H9 (cell line): ENCODE data around the gene ILDR2. TPM values are rescaled to one million over a fixed set of nuclear protein-coding genes. Genes with fewer than 3 reads are reported as not detected.

Source experiments
- DNase-seq: peaks from one replicate; pipeline ENCODE4 v3.0.0-alpha.2; 2017
- H2AFZ ChIP-seq: one replicate; pipeline ENCODE4 v1.6.1; 2013; ENCODE audit warnings: mild to moderate bottlenecking, low read length, control low read depth, moderate library complexity
- H2AK5ac ChIP-seq: 2 replicates; pipeline ENCODE4 v1.6.1; 2013; ENCODE audit warnings: low read length, control low read depth, mixed read lengths; ENCODE audit not compliant: insufficient read length
- H2BK120ac ChIP-seq: one replicate; pipeline ENCODE4 v1.6.1; 2013; ENCODE audit warnings: low read depth, mild to moderate bottlenecking, low read length, control low read depth, inconsistent platforms; ENCODE audit not compliant: poor library complexity, severe bottlenecking
- H2BK12ac ChIP-seq: 2 replicates; pipeline ENCODE4 v1.6.1; 2013; ENCODE audit warnings: low read length, control low read depth, mixed read lengths, low read depth; ENCODE audit not compliant: insufficient read length
- H2BK15ac ChIP-seq: 2 replicates; pipeline ENCODE4 v1.6.1; 2013; ENCODE audit warnings: low read depth, low read length, control low read depth
- H2BK20ac ChIP-seq: one replicate; pipeline ENCODE4 v1.6.1; 2013; ENCODE audit warnings: low read depth, mild to moderate bottlenecking, low read length, control low read depth, inconsistent platforms; ENCODE audit not compliant: poor library complexity, severe bottlenecking
- H2BK5ac ChIP-seq: 2 replicates; pipeline ENCODE4 v1.6.1; 2013; ENCODE audit warnings: low read length, control low read depth, mixed read lengths; ENCODE audit not compliant: insufficient read length
- H3K14ac ChIP-seq: 2 replicates; pipeline ENCODE4 v1.6.1; 2013; ENCODE audit warnings: low read length, control low read depth; ENCODE audit not compliant: insufficient read depth
- H3K18ac ChIP-seq: 2 replicates; pipeline ENCODE4 v1.6.1; 2013; ENCODE audit warnings: low read depth, mild to moderate bottlenecking, mixed read lengths, low read length, control low read depth; ENCODE audit not compliant: insufficient read length
- H3K23ac ChIP-seq: 2 replicates; pipeline ENCODE4 v1.6.1; 2013; ENCODE audit warnings: low read length, control low read depth, mixed read lengths, low read depth; ENCODE audit not compliant: insufficient read length
- H3K23me2 ChIP-seq: 2 replicates; pipeline ENCODE4 v1.6.1; 2013; ENCODE audit warnings: low read depth, mild to moderate bottlenecking, mixed read lengths, low read length, control low read depth; ENCODE audit not compliant: insufficient read length, poor library complexity, severe bottlenecking
- H3K27ac ChIP-seq: 2 replicates; pipeline ENCODE4 v1.5.1; 2013; ENCODE audit warnings: low read length, control low read depth, mixed read lengths, low read depth; ENCODE audit not compliant: insufficient read length
- H3K27me3 ChIP-seq: 2 replicates; pipeline ENCODE4 v1.6.1; 2013; ENCODE audit warnings: low read length, control low read depth, inconsistent platforms; ENCODE audit not compliant: insufficient read depth
- H3K4ac ChIP-seq: 2 replicates; pipeline ENCODE4 v1.6.1; 2013; ENCODE audit warnings: low read depth, mild to moderate bottlenecking, control low read depth, inconsistent platforms, low read length, moderate library complexity
- H3K4me1 ChIP-seq: 2 replicates; pipeline ENCODE4 v1.6.1; 2013; ENCODE audit warnings: low read length, control low read depth, inconsistent platforms; ENCODE audit not compliant: insufficient read depth
- H3K4me2 ChIP-seq: 2 replicates; pipeline ENCODE4 v1.6.1; 2013; ENCODE audit warnings: low read length, control low read depth, mixed read lengths; ENCODE audit not compliant: insufficient read length, insufficient read depth
- H3K56ac ChIP-seq: 2 replicates; pipeline ENCODE4 v1.6.1; 2013; ENCODE audit warnings: low read depth, mild to moderate bottlenecking, mixed read lengths, low read length, control low read depth; ENCODE audit not compliant: insufficient read length
- H3K79me1 ChIP-seq: 2 replicates; pipeline ENCODE4 v1.6.1; 2013; ENCODE audit warnings: low read depth, mild to moderate bottlenecking, moderate library complexity, low read length, control low read depth, inconsistent platforms; ENCODE audit not compliant: insufficient read depth, poor library complexity, severe bottlenecking
- H3K79me2 ChIP-seq: 2 replicates; pipeline ENCODE4 v1.6.1; 2013; ENCODE audit warnings: low read length, control low read depth, inconsistent platforms; ENCODE audit not compliant: insufficient read depth
- H3K9ac ChIP-seq: 2 replicates; pipeline ENCODE4 v1.6.1; 2013; ENCODE audit warnings: low read length, control low read depth, mixed read lengths; ENCODE audit not compliant: insufficient read length; ENCODE audit errors: extremely low read depth
- H3K9me3 ChIP-seq: one replicate; pipeline ENCODE4 v1.6.1; 2013; ENCODE audit warnings: low read depth, low read length, inconsistent platforms; ENCODE audit not compliant: control insufficient read depth
- H3T11ph ChIP-seq: one replicate; pipeline ENCODE4 v1.6.1; 2013; ENCODE audit warnings: mild to moderate bottlenecking, low read length, control low read depth, inconsistent platforms
- H4K20me1 ChIP-seq: one replicate; pipeline ENCODE4 v1.6.1; 2013; ENCODE audit not compliant: control insufficient read depth, insufficient read length, insufficient read depth
- H4K5ac ChIP-seq: 2 replicates; pipeline ENCODE4 v1.6.1; 2013; ENCODE audit warnings: low read depth, mild to moderate bottlenecking, mixed read lengths, low read length, control low read depth; ENCODE audit not compliant: insufficient read length
- H4K8ac ChIP-seq: replicated peaks from 2 replicates; pipeline ENCODE4 v1.6.1; 2013; ENCODE audit warnings: low read length, control low read depth, mixed read lengths, low read depth; ENCODE audit not compliant: insufficient read length
- H4K91ac ChIP-seq: 2 replicates; pipeline ENCODE4 v1.6.1; 2013; ENCODE audit warnings: low read depth, mild to moderate bottlenecking, moderate library complexity, mixed read lengths, low read length, control low read depth; ENCODE audit not compliant: insufficient read length
- H3K27ac Mint-ChIP-seq, 3 experiments: 2 replicates in 2 of 3; 3 replicates in 1 of 3; pipeline ENCODE4 v1.8.0; 2020 to 2021; ENCODE audit warnings: mixed read lengths in 3 of 3, mild to moderate bottlenecking in 1 of 3, moderate library complexity in 1 of 3
- H3K27me3 Mint-ChIP-seq: 2 replicates; pipeline ENCODE4 v1.8.0; 2021; ENCODE audit warnings: low read depth, mild to moderate bottlenecking, moderate library complexity, mixed read lengths
- H3K36me3 Mint-ChIP-seq, 3 experiments: 2 replicates in 2 of 3; 3 replicates in 1 of 3; pipeline ENCODE4 v1.8.0; 2020 to 2021; ENCODE audit warnings: low read depth in 3 of 3, mixed read lengths in 3 of 3; ENCODE audit not compliant: insufficient read depth in 1 of 3
- H3K4me1 Mint-ChIP-seq, 2 experiments: 2 replicates each; pipeline ENCODE4 v1.8.0; 2020; ENCODE audit warnings: mixed read lengths in 2 of 2
- H3K4me3 Mint-ChIP-seq, 2 experiments: 2 replicates in 1 of 2; 3 replicates in 1 of 2; pipeline ENCODE4 v1.8.0; 2020 to 2021; ENCODE audit warnings: mild to moderate bottlenecking in 2 of 2, mixed read lengths in 2 of 2, moderate library complexity in 1 of 2
- H3K9me3 Mint-ChIP-seq, 2 experiments: 2 replicates in 1 of 2; 3 replicates in 1 of 2; pipeline ENCODE4 v1.8.0; 2020; ENCODE audit warnings: mild to moderate bottlenecking in 2 of 2, mixed read lengths in 2 of 2, moderate library complexity in 1 of 2
- WGBS: extraction: QIAGEN DNeasy Blood & Tissue Kit; methylation state at CpG from one replicate; pipeline ENCODE4 v1.1.7; 2013; ENCODE audit warnings: missing lambda C conversion rate, low lambda C conversion rate, mixed read lengths; ENCODE audit not compliant: insufficient read length; ENCODE audit errors: extremely low coverage; 5-methylcytosine and 5-hydroxymethylcytosine counted together
- total RNA-seq: library from RNA; stranded (reverse); gene quantifications from 2 replicates; pipeline ENCODE4 v1.2.1, GENCODE V29; 2021
- TF ChIP-seq, protein P1 (sequence below): fragments of 200-600 bp; sonication (generic); conservative IDR thresholded peaks from 3 replicates; pipeline ENCODE4 v1.8.0; 2021; ENCODE audit warnings: antibody characterized with exemption, mild to moderate bottlenecking

Gene ILDR2
- total RNA-seq, 1 experiment from 2014 or later, result 1.1 TPM

GRCh38 chr1:166956872-166957271 lies 18.5 kb downstream of the ILDR2 start:
- peaks cover 19% of the 10 kb centered on the region for H3K27me3 Mint-ChIP-seq
- Histone ChIP-seq H3K79me2 (no peaks in the 10 kb centered on the region), H3K23ac (no peak overlapping the region), H2AK5ac (no peak overlapping the region), H3K14ac (no peak overlapping the region), H3K18ac (no peak overlapping the region), H3T11ph (no peak overlapping the region), H3K56ac (no peak overlapping the region), H2BK15ac (no peak overlapping the region), H2BK12ac (no peak overlapping the region), H3K79me1 (no peaks in the 10 kb centered on the region), H4K5ac (no peak overlapping the region), H3K9ac (no peak overlapping the region), H3K4me1 (0 out of 2 replicates have a peak, but pooled peaks cover 2% of the 10 kb centered on the region), H2BK120ac (no peak overlapping the region), H4K20me1 (no peaks in the 10 kb centered on the region), H2BK20ac (no peak overlapping the region), H2AFZ (no peak overlapping the region), H4K91ac (no peak overlapping the region), H3K23me2 (no peaks in the 10 kb centered on the region), H2BK5ac (no peak overlapping the region), H3K27me3 (no peaks in the 10 kb centered on the region), H3K9me3 (no peaks in the 10 kb centered on the region), H3K4me2 (no peak overlapping the region), H3K4ac (no peak overlapping the region), H3K27ac (no peak overlapping the region), H4K8ac (no peak overlapping the region)
- H3K4me1 Mint-ChIP-seq, result peaks cover 16 to 18% of the 10 kb centered on the region in 2 experiments
- WGBS, result no CpG with 5 or more reads among the region's 2 CpGs
- DNase-seq, result no peak
- H3K9me3 Mint-ChIP-seq, result no peaks in the 10 kb centered on the region
- no peak overlapping the region for H3K4me3 Mint-ChIP-seq
- no peak overlapping the region for H3K27ac Mint-ChIP-seq
- H3K36me3 Mint-ChIP-seq, result no peaks in the 10 kb centered on the region; a peak in 1 of 7 replicates
- TF ChIP-seq, protein P1, sequence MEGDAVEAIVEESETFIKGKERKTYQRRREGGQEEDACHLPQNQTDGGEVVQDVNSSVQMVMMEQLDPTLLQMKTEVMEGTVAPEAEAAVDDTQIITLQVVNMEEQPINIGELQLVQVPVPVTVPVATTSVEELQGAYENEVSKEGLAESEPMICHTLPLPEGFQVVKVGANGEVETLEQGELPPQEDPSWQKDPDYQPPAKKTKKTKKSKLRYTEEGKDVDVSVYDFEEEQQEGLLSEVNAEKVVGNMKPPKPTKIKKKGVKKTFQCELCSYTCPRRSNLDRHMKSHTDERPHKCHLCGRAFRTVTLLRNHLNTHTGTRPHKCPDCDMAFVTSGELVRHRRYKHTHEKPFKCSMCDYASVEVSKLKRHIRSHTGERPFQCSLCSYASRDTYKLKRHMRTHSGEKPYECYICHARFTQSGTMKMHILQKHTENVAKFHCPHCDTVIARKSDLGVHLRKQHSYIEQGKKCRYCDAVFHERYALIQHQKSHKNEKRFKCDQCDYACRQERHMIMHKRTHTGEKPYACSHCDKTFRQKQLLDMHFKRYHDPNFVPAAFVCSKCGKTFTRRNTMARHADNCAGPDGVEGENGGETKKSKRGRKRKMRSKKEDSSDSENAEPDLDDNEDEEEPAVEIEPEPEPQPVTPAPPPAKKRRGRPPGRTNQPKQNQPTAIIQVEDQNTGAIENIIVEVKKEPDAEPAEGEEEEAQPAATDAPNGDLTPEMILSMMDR, result no peak
